ENCODE results near the gene CCDC9. TPM values are rescaled to one million over a fixed set of nuclear protein-coding genes. Genes with fewer than 3 reads are reported as not detected.

Gene CCDC9
- total and polyA plus RNA-seq, 2 of the 13 experiments (the other 11 are each of a cell fraction or from before 2014, with no cell fraction given): 2.9 to 6.3 TPM

DNA sequence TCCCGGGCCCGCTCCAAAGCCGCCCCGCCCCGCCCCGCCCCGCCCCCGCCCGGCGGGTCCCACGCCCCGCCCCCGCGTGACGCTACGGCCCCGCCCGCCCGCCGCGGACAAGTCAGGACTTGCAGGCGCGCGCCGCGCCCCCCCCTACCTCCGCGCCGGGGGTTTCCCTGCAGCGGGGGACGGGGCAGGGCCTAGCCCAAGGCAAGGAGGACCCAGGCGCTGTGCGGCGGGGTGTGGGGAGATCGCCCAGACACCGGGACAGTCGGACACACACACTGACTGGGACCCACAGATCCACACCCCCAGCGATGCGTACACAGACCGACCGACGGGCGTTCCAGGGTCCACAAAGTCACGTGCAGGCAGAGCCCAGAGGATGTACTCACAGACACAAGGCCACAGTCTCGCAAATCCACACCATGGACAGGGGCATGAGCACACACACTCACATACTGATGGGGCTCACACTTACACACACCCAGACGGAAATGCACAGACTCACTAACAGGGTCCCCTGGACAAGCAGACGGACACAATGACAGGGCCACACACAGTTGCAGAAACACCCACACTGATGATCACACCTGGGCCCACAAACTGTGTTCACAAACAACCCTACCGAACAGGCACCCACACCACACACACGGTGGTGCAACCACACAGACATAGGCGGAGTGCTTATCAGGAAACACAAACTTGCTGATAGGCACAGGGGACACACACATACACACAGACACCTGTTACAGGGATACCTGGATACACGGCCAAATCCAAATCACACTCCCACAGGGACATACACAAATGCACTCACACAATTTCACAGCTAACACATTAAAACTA, 24.9 kb upstream of the CCDC9 start:
- H3K4me2 ChIP-seq (ENCODE audit: low read depth, low read length): peak overlapping the region; percentile 82
- FAIRE-seq: peak; percentile 90
- ATAC-seq: peak; percentile 35
- ChIA-PET CTCF (ENCODE audit: low intra/inter-chr PET ratio, low total read pairs) (interaction anchor here (2.5 kb wide), 1 partner anchor 13 kb away, joined by 13 read pairs; no protein-coding TSS in a partner anchor), POLR2A (interaction anchor here (0.9 to 2.2 kb wide), 3 partner anchors 13 to 41 kb away, joined by 3 to 10 read pairs (median 5); partner anchors contain the start of gene CCDC9)
- peaks cover 34% of the 10 kb centered on the region for H3K4me1 ChIP-seq (ENCODE audit: insufficient read depth, low read length)
- no peak overlapping the region for H2AFZ ChIP-seq (ENCODE audit: low read length)
- in situ Hi-C loops (cut with HindIII; ENCODE audit: extremely low pct_ligation_motif_present, low pct_unique_long_range_greater_than_20kb) (no loop called here), intact Hi-C loops (cut with micrococcal nuclease; ENCODE audit: unreplicated experiment) (no loop called here)
- peaks cover 20% of the 10 kb centered on the region for H4K20me1 ChIP-seq (ENCODE audit: insufficient read depth, low read length)
- peak overlapping the region; percentile 88 for H3K9ac ChIP-seq (ENCODE audit: insufficient read depth, low read depth, low read length)
- peak overlapping the region; percentile 54 to 100 (median 55); a peak in 5 of 6 replicates for H3K4me3 ChIP-seq (replicated peaks in 1 of 3; ENCODE audit: insufficient read depth in 1 of 3, low read depth in 2 of 3, low read length in 3 of 3)
- H3K79me2 ChIP-seq (ENCODE audit: insufficient read depth, low read length): peaks cover 21% of the 10 kb centered on the region
- 18% methylated on average over 4 of the region's 51 CpGs for WGBS (ENCODE audit: low lambda C conversion rate)
- H3K36me3 ChIP-seq (replicated peaks in 1 of 2; ENCODE audit: control insufficient read depth in 1 of 2, insufficient read depth in 2 of 2, low read length in 2 of 2): no peaks in the 10 kb centered on the region
- peak; percentile 88 for DNase-seq (ENCODE audit: low spot score)
- peaks cover 0 to 4% of the 10 kb centered on the region in 2 experiments; a peak in 1 of 5 replicates for H3K27me3 ChIP-seq (ENCODE audit: control insufficient read depth in 1 of 2, insufficient read depth in 2 of 2, low read length in 2 of 2)
- TSS peak; percentile 62 for BruUV-seq (replicated peaks)
- H3K9me3 ChIP-seq (ENCODE audit: low read length): no peaks in the 10 kb centered on the region
- peak overlapping the region; percentile 94 for H3K27ac ChIP-seq (ENCODE audit: extremely low read length, insufficient read depth, low read length)
- TF ChIP-seq, protein P1, sequence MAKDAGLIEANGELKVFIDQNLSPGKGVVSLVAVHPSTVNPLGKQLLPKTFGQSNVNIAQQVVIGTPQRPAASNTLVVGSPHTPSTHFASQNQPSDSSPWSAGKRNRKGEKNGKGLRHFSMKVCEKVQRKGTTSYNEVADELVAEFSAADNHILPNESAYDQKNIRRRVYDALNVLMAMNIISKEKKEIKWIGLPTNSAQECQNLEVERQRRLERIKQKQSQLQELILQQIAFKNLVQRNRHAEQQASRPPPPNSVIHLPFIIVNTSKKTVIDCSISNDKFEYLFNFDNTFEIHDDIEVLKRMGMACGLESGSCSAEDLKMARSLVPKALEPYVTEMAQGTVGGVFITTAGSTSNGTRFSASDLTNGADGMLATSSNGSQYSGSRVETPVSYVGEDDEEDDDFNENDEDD (CRISPR knock-in tag; IDR thresholded peaks at IDR 0.05; ENCODE audit: borderline replicate concordance): peak; percentile 54; the same call in 1 of the 2 replicates
- TF ChIP-seq ATM (IDR thresholded peaks at IDR 0.05; ENCODE audit: borderline replicate concordance) (no peak), HINFP (CRISPR knock-in tag; IDR thresholded peaks at IDR 0.05; ENCODE audit: low read depth) (peak; percentile 65; the same call in 1 of the 2 replicates), RBM39 (IDR thresholded peaks at IDR 0.05; ENCODE audit: low read depth, low read length, poor library complexity, severe bottlenecking) (peak; percentile 34), ZNF891 (CRISPR knock-in tag; IDR thresholded peaks at IDR 0.05) (no peak), ARHGAP35 (CRISPR knock-in tag; IDR thresholded peaks at IDR 0.05; ENCODE audit: borderline replicate concordance) (0 out of 2 replicates have a peak, but pooled peaks have one; percentile 47), ZNF547 (CRISPR knock-in tag; IDR thresholded peaks at IDR 0.05) (peak; percentile 68; the same call in 1 of the 2 replicates), TFDP2 (CRISPR knock-in tag; IDR thresholded peaks at IDR 0.05) (0 out of 2 replicates have a peak, but pooled peaks have one; percentile 18), HOXA7 (CRISPR knock-in tag; IDR thresholded peaks at IDR 0.05) (0 out of 2 replicates have a peak, but pooled peaks have one; percentile 39), MLLT10 (CRISPR knock-in tag; IDR thresholded peaks at IDR 0.05) (no peak)
- TF ChIP-seq, protein P2, sequence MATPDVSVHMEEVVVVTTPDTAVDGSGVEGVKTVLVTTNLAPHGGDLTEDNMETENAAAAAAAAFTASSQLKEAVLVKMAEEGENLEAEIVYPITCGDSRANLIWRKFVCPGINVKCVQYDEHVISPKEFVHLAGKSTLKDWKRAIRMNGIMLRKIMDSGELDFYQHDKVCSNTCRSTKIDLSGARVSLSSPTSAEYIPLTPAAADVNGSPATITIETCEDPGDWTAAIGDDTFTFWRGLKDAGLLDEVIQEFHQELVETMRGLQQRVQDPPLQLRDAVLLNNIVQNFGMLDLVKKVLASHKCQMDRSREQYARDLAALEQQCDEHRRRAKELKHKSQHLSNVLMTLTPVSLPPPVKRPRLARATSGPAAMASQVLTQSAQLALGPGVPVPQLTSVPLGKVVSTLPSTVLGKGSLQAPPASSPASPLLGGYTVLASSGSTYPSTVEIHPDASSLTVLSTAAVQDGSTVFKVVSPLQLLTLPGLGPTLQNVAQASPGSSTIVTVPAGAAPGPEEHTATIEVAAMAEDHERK (CRISPR knock-in tag; IDR thresholded peaks at IDR 0.05; ENCODE audit: low read depth): no peak
- TF ChIP-seq, protein P3, sequence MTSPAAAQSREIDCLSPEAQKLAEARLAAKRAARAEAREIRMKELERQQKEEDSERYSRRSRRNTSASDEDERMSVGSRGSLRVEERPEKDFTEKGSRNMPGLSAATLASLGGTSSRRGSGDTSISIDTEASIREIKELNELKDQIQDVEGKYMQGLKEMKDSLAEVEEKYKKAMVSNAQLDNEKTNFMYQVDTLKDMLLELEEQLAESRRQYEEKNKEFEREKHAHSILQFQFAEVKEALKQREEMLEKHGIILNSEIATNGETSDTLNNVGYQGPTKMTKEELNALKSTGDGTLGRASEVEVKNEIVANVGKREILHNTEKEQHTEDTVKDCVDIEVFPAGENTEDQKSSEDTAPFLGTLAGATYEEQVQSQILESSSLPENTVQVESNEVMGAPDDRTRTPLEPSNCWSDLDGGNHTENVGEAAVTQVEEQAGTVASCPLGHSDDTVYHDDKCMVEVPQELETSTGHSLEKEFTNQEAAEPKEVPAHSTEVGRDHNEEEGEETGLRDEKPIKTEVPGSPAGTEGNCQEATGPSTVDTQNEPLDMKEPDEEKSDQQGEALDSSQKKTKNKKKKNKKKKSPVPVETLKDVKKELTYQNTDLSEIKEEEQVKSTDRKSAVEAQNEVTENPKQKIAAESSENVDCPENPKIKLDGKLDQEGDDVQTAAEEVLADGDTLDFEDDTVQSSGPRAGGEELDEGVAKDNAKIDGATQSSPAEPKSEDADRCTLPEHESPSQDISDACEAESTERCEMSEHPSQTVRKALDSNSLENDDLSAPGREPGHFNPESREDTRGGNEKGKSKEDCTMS (CRISPR knock-in tag; conservative IDR thresholded peaks at IDR 0.05): no peak
